ENCODE measurements around the gene ATG7.
A peak's percentile ranks its signal among the peaks of the same experiment; 100 is the strongest.
"Not testable (repeated sequence)": the region's sequence is repeated elsewhere in the genome, so short reads cannot be mapped to it uniquely, and the experiment has no call there.

ATG7 gene

DNA sequence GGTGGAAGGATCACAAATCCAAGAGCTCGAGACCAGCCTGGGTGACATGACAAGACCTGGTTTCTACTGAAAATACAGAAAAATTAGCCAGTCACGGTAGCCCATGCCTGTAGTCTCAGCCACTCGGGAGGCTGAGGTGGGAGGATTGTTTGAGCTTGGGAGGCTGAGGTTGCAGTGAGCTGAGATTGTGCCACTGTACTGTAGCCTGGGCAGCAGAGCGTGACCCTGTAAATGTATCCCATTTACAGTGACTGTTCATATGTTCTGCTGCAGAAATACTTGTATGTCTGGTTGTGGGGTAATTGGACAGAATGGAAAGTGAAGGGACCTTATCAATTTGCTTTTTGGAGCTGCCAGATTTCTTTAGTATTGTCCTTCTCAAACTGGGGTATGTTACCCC is 24.9 kb downstream of the ATG7 start:
- DNase-seq (ENCODE audit: low spot score): no peak

DNA sequence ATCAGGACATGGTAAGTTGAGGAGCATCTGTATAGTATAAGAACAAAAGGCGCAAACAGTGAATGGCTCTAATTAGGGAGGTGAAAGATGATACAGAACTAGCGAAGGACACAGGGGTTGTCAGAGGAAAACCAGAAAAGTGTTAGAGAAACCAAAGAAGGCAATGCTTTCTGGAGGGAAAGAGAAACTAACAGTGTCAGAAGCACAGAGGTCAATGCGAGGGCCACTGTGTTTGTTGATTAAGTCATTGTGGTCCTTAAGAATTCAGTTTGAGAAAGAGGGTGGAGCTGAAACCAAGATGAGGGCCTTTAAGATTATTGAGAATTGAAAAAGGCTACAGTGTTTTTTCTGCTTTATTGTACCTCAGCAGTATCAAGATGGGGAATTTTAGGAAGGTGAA is 28.8 kb downstream of the ATG7 start:
- no peak for DNase-seq (ENCODE audit: low spot score)

DNA sequence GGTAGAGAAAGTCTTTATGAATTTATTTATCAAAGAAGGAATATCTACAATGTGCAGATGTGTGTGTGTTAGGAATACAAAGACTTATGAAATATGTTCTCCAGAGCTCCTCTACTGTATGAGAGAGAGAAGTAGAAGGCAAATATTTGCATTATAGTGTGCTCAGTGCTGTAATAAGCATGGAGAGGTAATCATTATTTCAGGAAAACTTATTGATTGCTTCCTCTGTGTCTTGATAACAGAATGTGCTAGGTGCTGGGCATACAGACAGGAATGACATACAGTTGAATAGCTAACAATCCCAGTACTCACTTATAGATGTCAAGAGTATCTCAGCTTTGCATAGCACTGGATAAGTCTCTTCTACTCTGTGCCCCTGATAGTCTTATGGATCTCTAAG is 30.2 kb downstream of the ATG7 start:
- no peak for DNase-seq (ENCODE audit: low spot score)

DNA sequence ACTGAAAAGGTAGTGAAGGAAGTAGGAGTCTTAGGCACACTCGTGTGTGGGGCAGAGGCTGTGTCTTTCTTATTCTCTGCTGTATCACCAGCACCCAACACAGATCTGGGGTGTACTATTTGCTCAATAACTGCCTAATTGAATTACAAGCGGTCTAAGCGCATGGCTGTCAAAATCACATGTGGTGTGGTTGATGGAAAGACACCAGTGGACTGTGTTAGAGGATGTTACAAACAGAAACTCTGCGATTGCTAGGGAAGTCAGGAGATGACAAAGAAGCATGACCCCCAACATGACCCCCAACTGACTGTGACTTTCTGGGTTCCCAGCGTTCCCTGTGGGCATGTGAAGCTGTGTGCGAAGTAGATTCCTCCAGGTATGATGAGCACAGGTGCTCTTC is 32.0 kb downstream of the ATG7 start:
- no peak for DNase-seq (ENCODE audit: low spot score)

DNA sequence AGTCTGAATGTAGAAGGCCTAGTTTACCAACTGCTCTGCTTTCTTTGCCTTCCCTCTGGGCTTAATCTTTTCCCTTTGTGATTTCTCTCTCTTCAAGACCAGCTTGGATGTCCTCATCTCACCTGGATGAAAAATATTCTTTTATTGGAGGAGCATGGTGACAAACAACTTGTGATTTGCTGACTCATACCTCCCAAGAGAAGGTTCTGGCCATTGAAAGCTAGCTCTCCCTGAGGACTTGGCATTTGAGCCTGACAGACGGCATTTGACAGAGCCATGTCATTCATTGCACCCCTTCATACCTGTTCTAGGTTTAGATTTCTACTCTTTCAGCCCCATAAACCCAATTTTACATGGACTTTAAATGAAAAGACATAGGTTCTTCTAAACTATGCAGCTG is 33.3 kb downstream of the ATG7 start:
- DNase-seq (ENCODE audit: low spot score): no peak

DNA sequence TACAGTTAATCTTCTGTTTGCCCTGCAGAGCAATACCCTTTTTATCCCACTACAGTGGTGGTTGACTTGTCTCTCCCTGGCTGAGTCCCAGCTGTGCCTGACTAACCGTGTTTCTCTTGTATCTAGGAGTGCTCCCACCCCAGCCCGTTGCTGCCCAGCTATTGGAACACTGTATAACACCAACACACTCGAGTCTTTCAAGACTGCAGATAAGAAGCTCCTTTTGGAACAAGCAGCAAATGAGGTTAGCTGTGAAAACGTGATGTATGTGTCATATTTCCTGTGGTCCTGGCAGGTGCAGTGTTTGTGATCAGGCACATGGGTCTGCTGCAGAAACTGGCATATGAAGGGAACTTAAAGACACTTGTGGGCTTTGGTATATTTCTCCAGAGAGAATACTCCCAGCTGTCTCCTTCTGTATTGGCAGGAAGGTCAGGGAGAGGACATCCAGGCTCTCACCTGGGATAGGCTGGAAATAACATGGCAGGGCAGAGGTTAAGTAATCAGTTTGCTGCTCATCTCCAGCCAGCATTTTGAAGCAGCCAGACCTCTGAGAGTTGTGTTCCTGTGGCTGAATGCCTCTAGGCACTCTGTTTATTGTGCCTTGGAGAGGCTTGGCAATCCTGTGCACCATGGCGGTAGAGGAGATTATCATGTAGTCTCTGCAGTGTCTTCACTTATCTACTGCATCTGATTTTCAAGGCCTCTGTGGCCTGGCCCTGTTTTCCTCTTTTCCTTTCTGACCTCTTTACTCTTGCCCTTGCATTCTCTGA is 34.8 kb downstream of the ATG7 start:
- DNase-seq (ENCODE audit: low spot score): no peak

DNA sequence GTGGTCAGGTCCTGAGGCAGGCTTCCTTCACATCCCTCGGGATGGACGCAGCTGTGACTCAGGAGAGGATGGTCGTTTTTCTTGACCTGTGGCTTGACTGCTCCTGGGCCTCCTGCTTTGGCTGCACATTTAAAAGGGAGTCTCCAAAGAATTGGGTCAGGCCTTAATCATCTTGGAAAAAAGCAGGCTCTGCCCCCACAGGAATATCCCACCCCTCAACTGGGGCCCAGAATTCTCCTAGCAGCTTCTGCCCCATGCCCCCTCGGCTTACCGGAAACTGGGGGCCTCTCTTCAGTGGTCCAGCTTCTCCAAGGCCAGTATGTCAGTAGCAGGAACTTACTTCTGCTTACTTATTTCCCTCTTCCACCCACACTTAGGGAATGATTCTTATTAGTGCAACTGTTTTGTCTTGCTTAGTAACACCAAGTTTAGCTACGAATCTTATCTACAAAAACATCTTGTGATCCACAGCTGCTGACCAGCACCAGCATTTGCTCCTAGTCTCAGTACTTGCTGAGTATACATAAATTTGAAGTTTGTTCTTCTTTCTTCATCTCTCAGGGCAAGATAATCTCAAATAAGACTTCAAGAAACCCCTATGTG is 35.7 kb downstream of the ATG7 start:
- DNase-seq (ENCODE audit: low spot score): no peak

DNA sequence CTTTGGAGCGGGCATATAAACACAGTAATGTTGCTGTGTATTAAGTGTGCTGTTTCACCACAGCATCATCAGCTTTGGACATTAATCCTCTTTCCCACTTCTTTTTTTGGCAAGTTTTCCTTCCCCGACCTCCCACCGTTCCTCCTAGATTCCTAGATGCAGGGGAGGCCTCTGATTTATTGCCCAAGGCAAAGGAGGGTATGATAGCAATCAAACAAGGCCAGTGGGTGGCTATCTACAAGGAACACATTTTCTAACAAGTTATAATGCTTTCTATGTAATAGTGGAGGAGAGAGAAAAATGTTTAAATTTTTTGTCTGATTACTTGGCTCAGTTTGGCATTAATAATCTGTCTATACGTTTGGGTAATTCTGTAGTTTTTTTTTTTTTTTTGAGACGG is 38.1 kb downstream of the ATG7 start:
- DNase-seq (ENCODE audit: low spot score): no peak

DNA sequence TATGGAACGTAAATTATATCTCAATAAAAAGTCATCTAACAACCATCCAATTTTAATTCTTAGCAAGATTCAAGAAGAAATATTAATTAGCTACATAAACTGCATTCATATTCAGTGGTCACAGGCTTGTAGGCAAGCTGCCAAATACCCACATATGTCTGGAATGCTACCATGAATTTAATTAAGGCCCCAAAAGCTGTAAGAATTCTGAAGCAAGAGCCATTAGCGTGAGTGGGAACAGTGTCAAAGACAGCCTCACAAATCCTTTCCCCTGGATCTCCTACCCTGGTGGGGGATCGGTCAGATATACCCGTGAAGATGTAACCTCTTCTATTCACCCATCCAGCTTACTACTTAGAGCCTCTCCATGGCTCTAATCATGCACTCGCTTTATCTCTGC is 40.0 kb downstream of the ATG7 start:
- no peak for DNase-seq (ENCODE audit: low spot score)

DNA sequence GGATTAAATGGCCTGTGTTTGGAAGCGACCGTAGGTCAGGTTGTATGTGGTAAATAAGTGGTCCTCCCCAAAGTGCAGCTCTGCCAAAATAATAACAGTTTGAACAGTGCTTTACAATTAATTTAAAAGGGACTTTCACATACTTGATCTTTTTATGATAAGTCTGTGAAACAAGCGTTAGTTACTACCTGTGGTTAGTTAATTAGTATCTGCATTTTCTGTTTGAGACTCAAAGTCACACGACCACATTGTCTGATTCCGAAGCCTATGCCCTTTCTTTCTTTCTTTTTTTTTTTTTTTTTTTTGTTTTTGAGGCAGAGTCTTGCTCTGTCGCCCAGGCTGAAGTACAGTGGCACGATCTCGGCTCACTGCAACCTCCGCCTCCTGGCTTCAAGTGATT is 45.1 kb downstream of the ATG7 start:
- DNase-seq (ENCODE audit: low spot score): no peak

DNA sequence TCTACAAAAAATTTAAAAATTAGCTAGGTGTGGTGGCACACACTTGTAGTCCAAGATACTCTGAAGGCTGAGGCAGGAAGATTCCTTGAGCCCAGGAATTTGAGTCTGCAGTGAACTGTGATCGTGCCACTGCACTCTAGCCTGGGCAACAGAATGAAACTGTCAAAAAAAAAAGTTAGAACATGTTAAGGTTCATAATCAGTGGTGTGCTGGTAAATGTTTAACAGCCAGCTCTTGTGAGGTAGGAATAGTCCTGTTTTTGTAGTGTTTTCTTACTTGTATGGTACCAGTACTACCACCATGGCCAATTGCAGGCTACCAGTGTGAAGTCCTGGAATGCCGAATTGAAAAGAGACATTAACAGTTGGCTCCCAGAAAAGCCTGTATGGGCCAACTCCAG is 50.7 kb downstream of the ATG7 start:
- no peak for DNase-seq (ENCODE audit: low spot score)

DNA sequence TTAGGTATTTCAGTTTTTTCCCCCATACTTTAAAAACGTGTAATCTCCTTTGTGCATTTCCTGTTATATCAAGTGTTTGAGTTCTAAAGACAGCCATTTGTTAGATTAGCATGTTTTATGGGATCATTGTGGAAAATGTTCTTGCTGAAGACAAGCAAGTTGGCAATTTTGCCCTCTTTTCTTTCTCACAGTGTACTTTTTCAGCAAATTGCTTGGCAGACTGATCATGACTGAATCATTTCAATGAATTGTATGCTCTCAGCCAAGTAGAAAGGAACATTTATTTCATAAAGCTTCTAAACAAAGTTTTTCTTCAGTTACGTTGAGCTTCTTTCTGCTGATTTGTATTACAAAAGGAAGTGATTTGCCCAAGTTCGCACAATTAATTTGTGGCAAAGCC is 51.6 kb downstream of the ATG7 start:
- no peak for DNase-seq (ENCODE audit: low spot score)

DNA sequence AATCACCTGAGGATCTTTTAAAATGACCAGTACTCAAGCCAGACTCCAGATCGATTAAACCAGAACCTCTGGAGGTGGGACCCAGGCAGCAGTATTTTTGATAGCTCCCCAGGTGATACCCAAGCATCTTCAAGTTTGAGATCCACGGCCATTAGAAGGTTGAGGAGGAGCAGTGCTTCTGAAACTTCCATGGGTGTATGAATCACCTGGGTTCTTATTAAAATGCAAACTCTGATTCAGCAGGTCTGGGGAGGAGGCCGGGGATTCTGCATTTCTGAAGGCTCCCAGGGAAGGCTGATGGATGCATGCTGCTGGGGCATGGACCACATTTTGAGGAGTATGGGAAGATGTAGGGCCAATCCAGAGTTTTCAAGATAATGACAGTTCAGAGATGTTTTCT is 55.4 kb downstream of the ATG7 start:
- no peak for DNase-seq (ENCODE audit: low spot score)

DNA sequence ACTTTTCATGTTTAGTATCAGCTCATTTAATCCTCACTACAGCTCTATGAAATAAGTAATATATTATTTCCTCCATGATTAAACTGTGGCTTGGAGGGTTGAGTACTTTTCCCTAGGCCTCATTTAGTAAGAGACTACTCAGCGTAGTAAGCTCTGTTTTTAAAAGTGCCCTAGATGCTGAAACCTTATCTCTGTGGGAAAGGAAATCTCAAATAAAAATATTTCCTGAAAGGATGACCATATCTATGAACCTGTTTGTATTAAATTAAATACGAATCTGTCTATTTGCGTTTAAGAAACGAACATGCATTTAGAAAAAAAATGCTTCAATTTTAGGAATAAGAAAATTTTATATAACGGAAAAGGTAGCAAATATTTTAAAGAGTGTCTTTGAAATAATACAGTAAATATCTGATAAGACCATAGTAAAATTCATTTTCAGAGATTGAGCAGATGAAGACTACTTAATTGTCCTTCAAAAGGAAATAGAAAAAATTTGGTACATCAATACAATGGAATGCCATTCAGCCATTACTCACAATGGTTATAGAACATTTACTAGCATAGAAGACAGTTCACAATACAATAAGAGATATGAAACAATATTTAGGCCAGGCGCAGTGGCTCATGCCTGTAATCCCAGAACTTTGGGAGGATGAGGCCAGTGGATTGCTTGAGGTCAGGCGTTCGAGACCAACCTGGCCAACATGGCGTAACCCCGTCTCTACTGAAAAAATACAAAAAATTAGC is 56.2 kb downstream of the ATG7 start:
- DNase-seq (ENCODE audit: low spot score): no peak

DNA sequence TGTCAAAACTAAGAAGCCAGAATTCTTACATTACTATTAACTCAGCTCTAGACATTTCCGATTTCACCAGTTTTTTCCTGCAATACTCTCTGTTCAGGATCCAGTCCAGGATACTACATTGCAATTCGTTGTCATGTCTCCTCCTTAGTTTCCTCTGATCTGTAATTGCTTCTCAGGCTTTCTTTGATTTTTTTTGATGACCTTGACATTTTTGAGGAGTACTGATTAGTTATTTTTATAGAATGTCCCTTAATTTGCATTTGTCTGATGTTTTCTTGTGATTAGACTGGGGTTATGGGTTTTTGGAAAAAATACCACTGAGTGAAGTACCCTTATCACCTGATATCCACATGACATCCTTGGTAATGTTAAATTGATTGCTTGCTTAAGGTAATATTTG is 57.6 kb downstream of the ATG7 start:
- DNase-seq (ENCODE audit: low spot score): no peak

DNA sequence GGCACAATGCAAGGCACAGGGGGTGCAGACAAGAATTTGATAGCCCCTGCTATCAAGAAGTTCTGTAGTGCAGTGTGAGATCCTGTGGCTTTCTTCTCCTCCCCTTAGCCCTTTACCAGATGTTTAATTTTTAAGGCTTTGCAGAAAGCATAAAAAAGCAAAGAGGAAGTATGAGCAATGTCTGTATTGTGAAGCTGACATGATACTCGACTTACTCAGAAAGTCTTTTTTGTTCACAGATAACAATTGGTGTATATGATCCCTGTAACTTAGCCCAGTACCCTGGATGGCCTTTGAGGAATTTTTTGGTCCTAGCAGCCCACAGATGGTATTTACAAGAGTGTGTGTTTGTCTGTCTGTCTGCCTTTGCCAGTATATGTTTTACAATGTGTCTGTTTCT is 58.9 kb downstream of the ATG7 start:
- DNase-seq (ENCODE audit: low spot score): no peak

DNA sequence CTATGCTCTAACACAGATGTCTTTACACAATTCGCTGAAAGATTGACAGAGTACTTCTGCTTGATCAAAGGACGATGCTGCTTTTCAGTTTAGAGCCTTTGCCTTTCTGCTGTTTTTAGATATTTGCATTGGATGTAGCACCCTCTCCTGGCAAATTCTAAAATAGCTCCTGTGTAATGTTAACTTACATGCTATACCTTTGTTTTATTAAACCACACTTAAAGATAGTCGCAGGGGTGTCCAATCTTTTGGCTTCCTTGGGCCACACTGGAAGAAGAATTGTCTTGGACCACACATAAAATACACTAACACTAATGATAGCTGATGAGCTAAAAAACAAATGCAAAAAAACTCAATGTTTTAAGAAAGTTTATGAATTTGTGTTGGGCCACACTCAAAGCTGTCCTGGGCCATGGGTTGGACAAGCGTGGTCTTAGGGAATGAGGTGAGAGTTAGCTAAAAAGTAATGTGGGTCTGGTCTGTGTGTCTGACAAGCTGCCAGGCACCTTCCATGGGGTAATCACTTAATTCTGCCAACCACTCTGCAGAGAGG is 62.9 kb downstream of the ATG7 start:
- peak; percentile 42 for DNase-seq (ENCODE audit: low spot score)

DNA sequence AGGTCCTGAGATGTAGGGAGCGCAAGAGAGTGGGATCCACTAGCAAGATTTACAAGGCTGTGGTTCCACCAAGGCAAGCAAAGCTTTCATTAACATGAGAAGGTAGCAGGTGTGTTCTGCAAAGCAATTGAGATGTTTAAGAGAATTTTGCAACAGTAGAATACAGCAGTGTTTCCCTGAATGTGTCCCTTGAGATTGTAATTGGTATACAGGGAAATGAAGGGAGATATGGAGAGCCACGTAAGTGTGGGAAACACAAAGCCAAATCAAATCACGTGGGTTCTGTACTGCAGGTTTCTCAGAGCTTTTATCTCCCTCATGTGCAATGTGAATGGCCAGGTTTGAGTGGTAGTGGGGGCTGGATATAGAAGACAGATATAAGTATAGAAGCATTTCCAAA is 67.3 kb downstream of the ATG7 start:
- no peak for DNase-seq (ENCODE audit: low spot score)

DNA sequence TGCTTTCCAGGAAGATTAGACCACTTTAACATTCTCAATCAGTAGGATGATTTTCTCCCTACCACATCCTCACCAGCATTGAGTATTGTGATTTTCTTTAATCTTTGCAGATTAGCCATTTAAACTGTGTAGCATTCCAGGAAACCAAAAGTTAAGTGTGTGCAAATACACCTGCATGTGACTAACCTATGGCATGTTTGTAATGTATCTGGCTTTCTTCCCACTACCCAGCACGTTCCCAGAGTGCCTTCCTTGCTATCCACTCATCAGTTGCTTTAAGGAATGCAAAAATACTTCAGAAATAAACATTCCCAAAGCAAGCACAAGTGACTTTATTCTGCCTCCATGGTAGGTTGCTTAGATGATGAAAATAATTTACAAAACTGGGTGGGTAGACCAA is 74.2 kb downstream of the ATG7 start:
- no peak for DNase-seq (ENCODE audit: low spot score)

DNA sequence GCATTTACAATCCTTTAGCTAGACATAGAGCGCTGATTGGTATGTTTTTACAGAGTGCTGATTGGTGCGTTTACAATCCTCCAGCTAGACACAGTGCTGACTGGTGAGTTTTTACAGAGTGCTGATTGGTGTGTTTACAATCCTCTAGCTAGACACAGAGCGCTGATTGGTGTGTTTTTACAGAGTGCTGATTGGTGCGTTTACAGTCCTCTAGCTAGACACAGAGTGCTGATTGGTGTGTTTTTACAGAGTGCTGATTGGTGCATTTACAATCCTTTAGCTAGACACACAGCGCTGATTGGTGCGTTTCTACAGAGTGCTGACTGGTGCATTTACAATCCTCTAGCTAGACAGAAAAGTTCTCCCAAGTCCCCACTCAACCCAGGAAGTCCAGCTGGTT is 76.7 kb downstream of the ATG7 start:
- DNase-seq (ENCODE audit: low spot score): not testable (repeated sequence)

DNA sequence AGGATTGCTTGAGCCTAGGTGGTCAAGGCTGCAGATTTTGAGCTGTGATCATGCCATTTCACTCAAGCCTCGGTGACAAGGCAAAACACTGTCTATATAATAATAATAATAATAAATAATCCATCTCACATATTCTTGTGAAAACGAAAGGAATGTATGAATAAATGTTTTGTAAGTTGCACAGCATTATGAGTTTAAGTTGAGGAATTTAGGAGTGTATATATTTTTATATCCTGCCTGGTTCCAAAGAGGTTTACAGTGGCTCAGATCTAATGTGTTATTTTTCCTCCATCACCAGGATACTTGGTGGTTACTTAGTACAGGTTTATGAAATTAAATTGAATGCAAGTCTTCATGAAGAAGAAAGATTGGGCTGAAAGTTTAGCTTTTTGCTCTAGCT is 77.2 kb downstream of the ATG7 start:
- DNase-seq (ENCODE audit: low spot score): no peak

DNA sequence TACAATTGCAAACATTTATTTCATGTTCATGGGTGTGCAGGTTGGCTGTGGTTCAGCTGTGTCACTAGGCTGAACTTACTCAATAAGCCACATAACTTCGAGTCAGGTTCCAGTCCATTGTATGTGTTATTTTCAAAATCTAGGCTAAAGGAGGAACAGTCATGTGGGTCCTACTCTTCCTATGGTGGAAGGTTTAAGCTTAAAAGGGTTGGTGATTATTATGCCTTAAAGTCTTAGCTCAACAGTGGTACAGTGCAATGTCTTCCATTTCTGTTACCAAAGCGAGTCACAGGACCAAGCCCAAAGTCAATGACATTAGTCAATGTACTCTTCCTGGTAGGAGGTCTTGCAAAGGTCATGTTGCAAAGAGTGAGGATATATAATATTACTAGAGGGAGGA is 78.2 kb downstream of the ATG7 start:
- DNase-seq (ENCODE audit: low spot score): no peak

DNA sequence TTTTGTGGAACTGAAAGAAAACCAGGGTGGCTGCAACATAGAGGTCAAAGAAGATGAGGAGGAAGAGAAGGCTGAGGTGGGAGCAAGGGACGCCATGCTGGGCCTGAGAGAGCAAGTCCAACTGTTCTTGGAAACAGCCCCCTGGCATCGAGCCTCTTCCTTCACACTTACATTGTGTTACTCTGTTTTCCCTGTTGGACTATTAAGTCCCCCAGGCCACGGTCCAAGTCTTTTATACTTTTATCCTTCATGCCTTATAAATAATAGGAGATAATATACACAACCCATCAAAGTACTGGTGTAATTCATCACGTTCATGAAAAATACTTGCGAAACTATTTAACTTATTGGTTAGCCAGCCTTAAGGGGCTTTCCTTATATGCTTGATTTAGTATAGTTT is 79.3 kb downstream of the ATG7 start:
- DNase-seq (ENCODE audit: low spot score): no peak

Data from iPS-NIHi11 (cell line).